Measurements from ENCODE around the gene ANKRD61. TPM values are rescaled to one million over a fixed set of nuclear protein-coding genes. Genes with fewer than 3 reads are reported as not detected.

Gene ANKRD61
- total RNA-seq, result under 0.01 and 0.09 TPM in 2 replicates

GRCh38 chr7:6030988-6031387 lies at the start of gene ANKRD61:
Gene ANKRD61 (plus strand): TSS chr7:6031376. CDS start chr7:6031376, 0 bp downstream.

GRCh38 chr7:6008668-6009611 lies 22.2 kb upstream of the ANKRD61 start, which contains the start of the genes AIMP2 and PMS2:
Gene AIMP2 (plus strand): TSS chr7:6009272. CDS start chr7:6009364, 92 bp downstream.
Gene PMS2 (minus strand): TSS chr7:6009049. CDS start chr7:6009019, 30 bp downstream.

Other genes with a start within 250 kb of the ANKRD61 start
- gene RNF216, start 249.7 kb upstream of the ANKRD61 start, total RNA-seq, result 26.9 and 33.3 TPM in 2 replicates
- not detected in 2 replicates for gene OCM, start 150.6 kb upstream of the ANKRD61 start, total RNA-seq
- 90.2 and 135 TPM in 2 replicates for gene CCZ1, start 132.6 kb upstream of the ANKRD61 start, total RNA-seq
- gene RSPH10B, start 60.7 kb upstream of the ANKRD61 start, total RNA-seq, result 2.1 and 8.9 TPM in 2 replicates
- 12.5 and 18.7 TPM in 2 replicates for gene PMS2, start 22.3 kb upstream of the ANKRD61 start, total RNA-seq
- 32.8 and 40.7 TPM in 2 replicates for gene AIMP2, start 22.1 kb upstream of the ANKRD61 start, total RNA-seq
- gene EIF2AK1, start 27.8 kb downstream of the ANKRD61 start, total RNA-seq, result 67.3 and 73.8 TPM in 2 replicates
- gene USP42, start 73.6 kb downstream of the ANKRD61 start, total RNA-seq, result 2.5 and 3.5 TPM in 2 replicates
- 17.5 and 20.4 TPM in 2 replicates for gene CYTH3, start 241.2 kb downstream of the ANKRD61 start, total RNA-seq